Subcutaneous abdominal adipose tissue (tissue), 5 donors: ENCODE results near the gene RPIA.
A peak's percentile ranks its signal among the peaks of the same experiment; 100 is the strongest.

Experiments
- H3K27ac ChIP-seq: one replicate; pipeline ENCODE4 v1.7.0; 2013; ENCODE audit warnings: low read depth, mild to moderate bottlenecking, inconsistent platforms, low read length, moderate library complexity
- H3K27me3 ChIP-seq, 5 donors: one replicate each; pipeline ENCODE4 v1.7.0; 2013; ENCODE audit warnings: low read length in 5 of 5, inconsistent platforms in 1 of 5; ENCODE audit not compliant: control insufficient read depth in 5 of 5, insufficient read depth in 4 of 5
- H3K36me3 ChIP-seq, 5 donors: one replicate each; pipeline ENCODE4 v1.7.0; 2013; ENCODE audit warnings: low read length in 5 of 5; ENCODE audit not compliant: control insufficient read depth in 5 of 5, insufficient read depth in 5 of 5
- H3K4me1 ChIP-seq, 5 donors: one replicate each; pipeline ENCODE4 v1.7.0; 2013; ENCODE audit warnings: low read length in 5 of 5, mild to moderate bottlenecking in 3 of 5, moderate library complexity in 1 of 5; ENCODE audit not compliant: control insufficient read depth in 5 of 5, insufficient read depth in 5 of 5
- H3K4me3 ChIP-seq, 5 donors: one replicate each; pipeline ENCODE4 v1.7.0; 2013; ENCODE audit warnings: low read length in 5 of 5, low read depth in 1 of 5
- H3K9ac ChIP-seq, 5 donors: one replicate each; pipeline ENCODE4 v1.7.0; 2013; ENCODE audit warnings: low read length in 5 of 5, mild to moderate bottlenecking in 4 of 5, moderate library complexity in 3 of 5
- H3K9me3 ChIP-seq, 5 donors: one replicate each; pipeline ENCODE4 v1.7.0; 2013; ENCODE audit warnings: low read length in 5 of 5; ENCODE audit not compliant: control insufficient read depth in 5 of 5
- donor health status: healthy.
- donor health status: healthy.
- donor health status: healthy.
- donor health status: healthy.
- donor health status: healthy.

Gene RPIA

GRCh38 chr2:88659538-88659915 lies 31.9 kb upstream of the RPIA start:
- Histone ChIP-seq H3K4me1 (peaks cover 0 to 16% (median 9%) of the 10 kb centered on the region in 5 donors), H3K4me3 (peak overlapping the region in 3 of 5 donors; percentile 1 to 28 (median 8)), H3K9ac (peak overlapping the region in 1 of 5 donors; percentile 13), H3K27ac (peak overlapping the region; percentile 45), H3K9me3 (peaks cover 0 to 3% (median 0%) of the 10 kb centered on the region in 5 donors), H3K36me3 (no peaks in the 10 kb centered on the region), H3K27me3 (no peaks in the 10 kb centered on the region)

DNA sequence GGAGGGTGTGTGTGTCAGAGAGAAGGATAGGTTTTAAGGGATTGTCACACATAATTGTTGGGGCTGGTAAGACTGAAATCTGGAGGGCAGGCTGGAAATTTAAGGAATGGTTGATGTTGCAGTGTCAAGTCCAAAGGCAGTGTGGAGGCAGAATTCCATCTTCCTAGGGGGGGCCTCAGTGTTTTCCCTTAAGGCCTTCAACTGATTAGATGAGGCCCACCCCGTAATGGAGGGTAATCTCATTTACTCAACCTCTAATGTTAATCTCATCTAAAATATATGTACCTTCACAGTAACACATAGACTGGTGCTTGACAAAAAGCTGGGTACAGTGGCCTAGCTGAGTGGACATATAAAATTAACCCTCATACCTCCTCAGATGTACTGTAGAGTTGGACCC lies 30.9 kb upstream of the RPIA start:
- Histone ChIP-seq H3K9me3 (no peaks in the 10 kb centered on the region), H3K27ac (no peak overlapping the region)

GRCh38 chr2:88666576-88666975 lies 24.9 kb upstream of the RPIA start:
- no peaks in the 10 kb centered on the region for H3K4me1 ChIP-seq
- H3K27ac ChIP-seq: no peak overlapping the region
- H3K9me3 ChIP-seq: no peaks in the 10 kb centered on the region
- no peaks in the 10 kb centered on the region for H3K27me3 ChIP-seq
- no peaks in the 10 kb centered on the region for H3K36me3 ChIP-seq
- no peak overlapping the region for H3K9ac ChIP-seq
- no peak overlapping the region for H3K4me3 ChIP-seq

More for the DNA sequence above, 30.9 kb upstream of the RPIA start:
- Histone ChIP-seq H3K27me3 (no peaks in the 10 kb centered on the region), H3K4me1 (peaks cover 0 to 16% (median 9%) of the 10 kb centered on the region in 5 donors), H3K36me3 (no peaks in the 10 kb centered on the region), H3K4me3 (no peak overlapping the region), H3K9ac (no peak overlapping the region)

DNA sequence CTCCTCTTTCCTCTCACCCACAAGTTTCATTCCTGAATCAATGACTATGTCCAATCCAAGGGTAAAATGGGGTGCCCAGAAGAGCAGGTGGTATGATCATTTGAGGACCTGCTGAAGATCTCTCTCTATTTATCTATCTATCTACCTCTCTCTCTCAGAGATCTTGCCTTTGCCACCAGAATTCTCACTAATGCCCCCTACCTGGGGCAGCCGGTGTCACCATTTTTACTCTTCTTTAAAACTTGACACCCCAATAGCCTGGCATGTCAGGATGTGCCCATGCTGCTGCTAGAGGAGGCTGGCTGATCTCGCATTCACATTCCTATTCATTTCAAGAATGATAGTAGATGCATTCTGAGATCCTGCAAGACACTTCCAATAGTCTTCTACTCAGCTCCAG lies 24.3 kb upstream of the RPIA start:
- Histone ChIP-seq H3K9me3 (no peaks in the 10 kb centered on the region), H3K27ac (no peak overlapping the region), H3K4me3 (no peak overlapping the region), H3K27me3 (no peaks in the 10 kb centered on the region), H3K9ac (no peak overlapping the region), H3K4me1 (peaks cover 0 to 3% (median 0%) of the 10 kb centered on the region in 5 donors), H3K36me3 (no peaks in the 10 kb centered on the region)

DNA sequence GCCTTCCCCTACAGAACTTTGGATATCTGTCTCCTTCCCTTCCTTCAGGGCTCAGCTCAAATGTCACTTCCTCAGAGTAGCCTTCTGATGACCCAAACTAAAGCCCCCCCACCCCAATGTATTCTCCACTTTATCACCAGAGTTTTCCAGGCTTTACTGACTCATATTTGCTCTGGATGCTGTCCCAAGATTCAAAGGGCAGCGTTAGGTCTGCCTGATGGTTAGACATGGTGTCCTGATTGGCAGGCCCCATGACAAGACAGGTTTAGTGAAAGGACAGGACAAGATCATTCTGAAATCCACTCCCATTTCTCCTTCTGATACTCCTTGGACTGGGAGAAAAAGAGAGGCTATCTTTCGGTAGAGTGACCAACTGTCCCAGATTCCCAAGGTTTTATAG lies 22.6 kb upstream of the RPIA start:
- no peaks in the 10 kb centered on the region for H3K36me3 ChIP-seq
- no peak overlapping the region for H3K9ac ChIP-seq
- peaks cover 0 to 3% (median 0%) of the 10 kb centered on the region in 5 donors for H3K4me1 ChIP-seq
- H3K27me3 ChIP-seq: no peaks in the 10 kb centered on the region
- no peak overlapping the region for H3K4me3 ChIP-seq
- H3K9me3 ChIP-seq: no peaks in the 10 kb centered on the region
- no peak overlapping the region for H3K27ac ChIP-seq

GRCh38 chr2:88669482-88670214 lies 21.8 kb upstream of the RPIA start:
- Histone ChIP-seq H3K9me3 (no peaks in the 10 kb centered on the region), H3K36me3 (no peaks in the 10 kb centered on the region), H3K9ac (no peak overlapping the region), H3K4me3 (no peak overlapping the region), H3K27me3 (no peaks in the 10 kb centered on the region), H3K27ac (no peak overlapping the region), H3K4me1 (peaks cover 0 to 3% (median 0%) of the 10 kb centered on the region in 5 donors)

DNA sequence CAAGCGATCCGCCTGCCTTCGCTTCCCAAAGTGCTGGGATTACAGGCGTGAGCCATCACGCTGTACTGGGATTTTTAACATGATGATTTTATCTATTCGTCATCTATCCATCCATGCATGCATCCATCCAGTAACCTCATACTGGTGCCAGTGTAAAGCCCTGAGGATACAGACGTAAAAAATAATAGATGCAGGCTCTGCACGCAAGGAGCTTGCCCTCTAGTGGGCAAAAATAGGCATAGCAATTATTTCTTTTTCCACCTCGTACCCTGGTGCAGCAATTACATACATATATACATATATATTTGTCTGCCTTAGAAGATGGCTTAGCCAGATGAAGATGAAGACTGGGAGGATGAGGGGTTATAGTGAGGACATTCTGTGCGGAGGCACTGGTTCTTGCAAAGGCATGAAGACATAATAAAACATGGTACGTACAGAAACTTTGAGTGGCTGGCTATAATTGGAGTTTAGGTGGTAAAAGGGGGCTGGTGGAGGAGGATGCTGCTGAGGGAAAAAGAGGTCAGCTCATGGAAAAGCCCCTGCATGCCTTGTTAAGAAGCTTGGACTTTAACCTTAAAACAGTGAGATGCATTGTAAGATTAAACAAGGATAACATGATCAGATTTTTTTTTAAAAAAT lies 19.6 kb upstream of the RPIA start:
- Histone ChIP-seq H3K4me1 (peaks cover 0 to 3% (median 0%) of the 10 kb centered on the region in 5 donors), H3K27me3 (no peaks in the 10 kb centered on the region), H3K9ac (no peak overlapping the region), H3K9me3 (no peaks in the 10 kb centered on the region), H3K36me3 (no peaks in the 10 kb centered on the region), H3K27ac (no peak overlapping the region), H3K4me3 (no peak overlapping the region)

DNA sequence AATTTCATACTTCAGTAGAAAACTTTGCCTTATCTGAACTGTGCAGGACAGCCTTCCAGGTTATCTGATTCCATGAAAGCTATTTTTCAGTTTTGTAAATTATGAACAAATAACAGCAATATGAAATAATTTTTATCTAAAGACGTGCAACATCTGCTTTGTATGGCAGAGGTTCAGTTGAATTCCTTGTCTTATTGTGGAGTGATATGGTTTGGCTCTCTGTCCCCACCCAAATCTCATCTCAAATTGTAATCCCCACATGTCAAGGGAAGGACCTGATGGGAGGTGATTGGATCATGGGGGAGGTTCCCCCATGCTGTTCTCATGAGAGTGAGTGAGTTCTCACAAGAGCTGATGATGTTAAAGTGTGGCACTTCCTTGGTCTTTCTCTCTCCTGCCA lies 18.1 kb upstream of the RPIA start:
- Histone ChIP-seq H3K9me3 (no peaks in the 10 kb centered on the region), H3K9ac (no peak overlapping the region), H3K27me3 (no peaks in the 10 kb centered on the region), H3K36me3 (no peaks in the 10 kb centered on the region), H3K27ac (no peak overlapping the region), H3K4me1 (peaks cover 0 to 3% (median 0%) of the 10 kb centered on the region in 5 donors), H3K4me3 (no peak overlapping the region)

GRCh38 chr2:88680266-88680902 lies 11.1 kb upstream of the RPIA start:
- no peak overlapping the region for H3K9ac ChIP-seq
- no peak overlapping the region for H3K4me3 ChIP-seq
- H3K4me1 ChIP-seq: peaks cover 0 to 11% (median 5%) of the 10 kb centered on the region in 5 donors
- H3K27me3 ChIP-seq: no peaks in the 10 kb centered on the region
- H3K36me3 ChIP-seq: no peaks in the 10 kb centered on the region
- H3K27ac ChIP-seq: no peak overlapping the region
- peaks cover 0 to 10% (median 5%) of the 10 kb centered on the region in 5 donors for H3K9me3 ChIP-seq

- no peak overlapping the region for H3K4me3 ChIP-seq
- peaks cover 0 to 10% (median 5%) of the 10 kb centered on the region in 5 donors for H3K9me3 ChIP-seq
- H3K27ac ChIP-seq: no peak overlapping the region
- no peak overlapping the region for H3K9ac ChIP-seq
- H3K4me1 ChIP-seq: peaks cover 0 to 11% (median 5%) of the 10 kb centered on the region in 5 donors
- no peaks in the 10 kb centered on the region for H3K36me3 ChIP-seq
- no peaks in the 10 kb centered on the region for H3K27me3 ChIP-seq
These were observed 10.6 kb upstream of the RPIA start for GRCh38 chr2:88680916-88681315.
